Right lobe of liver (tissue), 6 donors: ENCODE results near the gene DRGX. TPM values are rescaled to one million over a fixed set of nuclear protein-coding genes. Genes with fewer than 3 reads are reported as not detected.

Experiments
- ATAC-seq, 4 donors: fragments of 200-7000 bp; cut with Tn5 transposase; one replicate each; pipeline ENCODE4 v1.9.1; 2020; ENCODE audit warnings: mild to moderate bottlenecking in 4 of 4, moderate library complexity in 4 of 4
- DNase-seq, 3 donors: peaks; one replicate each; pipeline ENCODE4 v3.0.0-alpha.2; 2020
- H3K27ac ChIP-seq, 3 donors: fragments of 200-600 bp; one replicate each; pipeline ENCODE4 v1.8.0; 2022
- H3K27me3 ChIP-seq, 2 donors: fragments of 200-600 bp; one replicate each; pipeline ENCODE4 v1.8.0; 2022
- H3K36me3 ChIP-seq, 4 donors: fragments of 200-600 bp; sonication (generic) in 1 of 4; one replicate each; pipeline versions ENCODE4 v1.5.1 to v1.8.0; 2017 to 2022; ENCODE audit warnings: control low read depth in 1 of 4
- H3K4me1 ChIP-seq, 4 donors: fragments of 200-600 bp; sonication (generic) in 1 of 4; one replicate each; pipeline versions ENCODE4 v1.5.1 to v1.8.0; 2017 to 2022; ENCODE audit warnings: control low read depth in 1 of 4
- H3K4me3 ChIP-seq, 3 donors: fragments of 200-600 bp; one replicate each; pipeline ENCODE4 v1.8.0; 2022
- H3K9me3 ChIP-seq, 4 donors: fragments of 200-600 bp; sonication (generic) in 1 of 4; one replicate each; pipeline versions ENCODE4 v1.5.1 to v1.8.0; 2017 to 2022; ENCODE audit warnings: control low read depth in 1 of 4
- POLR2A ChIP-seq: fragments of 450-650 bp; IDR thresholded peaks from one replicate; pipeline ENCODE4 v1.6.1; 2017; ENCODE audit warnings: antibody characterized with exemption, mild to moderate bottlenecking
- WGBS: methylation state at CpG from one replicate; pipeline ENCODE4 v1.1.6; 2018; ENCODE audit warnings: low coverage, low lambda C conversion rate; ENCODE audit not compliant: insufficient coverage; ENCODE audit errors: missing lambda C conversion rate; 5-methylcytosine and 5-hydroxymethylcytosine counted together
- intact Hi-C, 2 donors: fragments of 100-400 bp; cut with DNase I; formaldehyde crosslinking; loops; one replicate each; pipeline versions ENCODE4 v1.11.2 to v1.14.1; 2022
- long read RNA-seq: library from polyadenylated mRNA; unstranded; transcript quantifications from one replicate; pipeline ENCODE4 v2.0.0, GENCODE V29; 2019
- total RNA-seq, 6 experiments: library from RNA; depleted of rRNA in 2 of 6; stranded (reverse); fragments of >200 nt in 2 of 6; fragmentation: NEBNext Ultra II Directional in 3 of 6; extraction: Animal tissue kit (Norgen Biotek cat#: 25700) in 3 of 6; gene quantifications; one replicate each; pipeline versions ENCODE4 v1.1.0 to v1.2.4, GENCODE V29; 2016 to 2023
- TF ChIP-seq, protein P1 (sequence below), 4 donors: fragments of 200-600 bp in 3 of 4; fragments of 450-650 bp in 1 of 4; IDR thresholded peaks; one replicate each; pipeline versions ENCODE4 v1.5.1 to v1.8.0; 2016 to 2022; ENCODE audit warnings: antibody characterized with exemption in 4 of 4, mild to moderate bottlenecking in 2 of 4
- donor health status: DM: no; HTN: yes; CAD: no.
- donor health status: DM: no; HTN: no; CAD: no.
- donor health status: DM: no; HTN: no; CAD: no.
- donor health status: DM: no; HTN: yes; CAD: no.
- donor health status: DM: no; HTN: yes; CAD: no.

The DRGX gene
- total RNA-seq: not detected
- long read RNA-seq: 0 reads

DNA sequence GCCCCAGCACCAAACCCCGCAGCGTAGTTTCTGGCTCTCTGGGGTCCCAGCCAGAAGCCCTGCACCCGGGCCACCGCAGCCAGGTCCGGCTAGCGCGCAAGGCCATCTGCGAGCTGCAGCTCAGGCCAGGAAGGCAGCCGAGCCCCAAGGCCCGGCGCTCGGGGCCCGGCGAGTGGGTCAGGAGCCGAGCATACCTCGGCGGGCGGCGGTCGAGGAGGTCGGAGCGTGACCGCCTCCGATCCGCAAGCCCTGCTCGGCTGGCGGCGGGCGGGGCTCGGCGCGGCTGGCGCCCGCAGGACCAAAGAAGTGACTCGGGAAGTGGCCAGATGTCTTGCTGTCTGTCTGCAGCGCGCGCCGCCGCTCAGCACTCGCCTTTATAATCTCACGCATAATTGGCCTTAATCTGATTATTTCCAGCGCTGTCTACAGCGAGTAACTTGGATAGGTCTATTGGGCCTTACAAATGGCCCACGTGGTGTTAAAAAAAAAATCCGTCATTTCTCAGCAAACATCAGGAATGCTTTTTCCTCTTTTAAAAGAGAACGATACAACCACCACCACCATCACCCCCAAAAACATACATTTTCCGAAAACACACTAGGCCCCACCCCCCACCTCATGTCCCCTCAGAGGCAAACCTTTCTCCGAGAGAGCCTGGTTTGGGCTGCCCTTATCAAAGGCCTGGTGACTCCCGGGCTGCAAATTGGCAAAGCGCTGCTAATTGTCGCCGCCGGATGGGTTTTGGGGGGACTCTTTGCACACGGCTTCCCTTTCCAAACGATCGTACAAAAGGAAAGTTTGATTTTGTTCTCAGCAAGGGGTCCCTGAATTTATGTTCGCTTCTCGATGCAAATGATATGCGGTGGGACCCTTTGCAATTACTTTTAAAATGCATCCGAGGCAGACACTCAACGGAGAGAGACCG, at the start of gene DRGX:
TSS of gene DRGX (minus strand) at position 349 of the 925 bp plus-strand sequence. CDS start 649 bp downstream, outside the sequence.
- ATAC-seq (no peak), DNase-seq (no peak)
- H3K27me3 ChIP-seq: peaks cover 28 to 43% of the 10 kb centered on the region in 2 donors
- peaks cover 0 to 13% (median 0%) of the 10 kb centered on the region in 4 donors for H3K4me1 ChIP-seq
- TF ChIP-seq POLR2A: no peak
- TF ChIP-seq, protein P1, sequence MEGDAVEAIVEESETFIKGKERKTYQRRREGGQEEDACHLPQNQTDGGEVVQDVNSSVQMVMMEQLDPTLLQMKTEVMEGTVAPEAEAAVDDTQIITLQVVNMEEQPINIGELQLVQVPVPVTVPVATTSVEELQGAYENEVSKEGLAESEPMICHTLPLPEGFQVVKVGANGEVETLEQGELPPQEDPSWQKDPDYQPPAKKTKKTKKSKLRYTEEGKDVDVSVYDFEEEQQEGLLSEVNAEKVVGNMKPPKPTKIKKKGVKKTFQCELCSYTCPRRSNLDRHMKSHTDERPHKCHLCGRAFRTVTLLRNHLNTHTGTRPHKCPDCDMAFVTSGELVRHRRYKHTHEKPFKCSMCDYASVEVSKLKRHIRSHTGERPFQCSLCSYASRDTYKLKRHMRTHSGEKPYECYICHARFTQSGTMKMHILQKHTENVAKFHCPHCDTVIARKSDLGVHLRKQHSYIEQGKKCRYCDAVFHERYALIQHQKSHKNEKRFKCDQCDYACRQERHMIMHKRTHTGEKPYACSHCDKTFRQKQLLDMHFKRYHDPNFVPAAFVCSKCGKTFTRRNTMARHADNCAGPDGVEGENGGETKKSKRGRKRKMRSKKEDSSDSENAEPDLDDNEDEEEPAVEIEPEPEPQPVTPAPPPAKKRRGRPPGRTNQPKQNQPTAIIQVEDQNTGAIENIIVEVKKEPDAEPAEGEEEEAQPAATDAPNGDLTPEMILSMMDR (IDR thresholded peaks at IDR 0.05): no peak
- intact Hi-C loops: no loop called here
- H3K9me3 ChIP-seq: no peaks in the 10 kb centered on the region
- no peaks in the 10 kb centered on the region for H3K36me3 ChIP-seq
- H3K4me3 ChIP-seq: no peak within 1 kb of the TSS
- H3K27ac ChIP-seq: no peak within 1 kb of the TSS
- 10% methylated on average over 25 of the region's 63 CpGs for WGBS

DNA sequence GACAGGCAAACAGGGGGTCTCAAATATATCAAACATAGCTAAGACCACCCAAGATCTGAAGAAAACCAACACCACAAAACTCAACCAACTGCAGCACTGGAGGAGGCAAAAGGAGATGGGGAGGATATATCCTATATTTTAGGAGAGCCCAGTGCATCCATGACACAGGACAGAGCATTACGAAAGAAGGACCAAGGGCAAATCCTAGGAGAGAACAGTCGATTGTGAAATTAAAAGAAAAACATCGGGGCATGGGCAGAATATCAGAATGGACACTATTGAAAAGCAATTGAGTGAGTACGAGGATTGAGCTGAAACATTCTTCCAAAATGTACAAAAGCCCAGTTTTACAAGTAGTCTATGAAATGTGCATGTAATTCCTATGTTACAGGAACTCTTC, 48.5 kb upstream of the DRGX start:
- H3K27me3 ChIP-seq: no peaks in the 10 kb centered on the region
- WGBS: 25% methylated on average over 4 of the region's 4 CpGs
- no peak overlapping the region for H3K4me3 ChIP-seq
- no peaks in the 10 kb centered on the region for H3K9me3 ChIP-seq
- no peaks in the 10 kb centered on the region for H3K36me3 ChIP-seq
- intact Hi-C loops: no loop called here
- DNase-seq: no peak
- H3K27ac ChIP-seq: no peak overlapping the region
- TF ChIP-seq POLR2A: no peak
- peak in 3 of 4 donors; percentile 52 to 69 (median 66) for ATAC-seq
- H3K4me1 ChIP-seq: no peaks in the 10 kb centered on the region

DNA sequence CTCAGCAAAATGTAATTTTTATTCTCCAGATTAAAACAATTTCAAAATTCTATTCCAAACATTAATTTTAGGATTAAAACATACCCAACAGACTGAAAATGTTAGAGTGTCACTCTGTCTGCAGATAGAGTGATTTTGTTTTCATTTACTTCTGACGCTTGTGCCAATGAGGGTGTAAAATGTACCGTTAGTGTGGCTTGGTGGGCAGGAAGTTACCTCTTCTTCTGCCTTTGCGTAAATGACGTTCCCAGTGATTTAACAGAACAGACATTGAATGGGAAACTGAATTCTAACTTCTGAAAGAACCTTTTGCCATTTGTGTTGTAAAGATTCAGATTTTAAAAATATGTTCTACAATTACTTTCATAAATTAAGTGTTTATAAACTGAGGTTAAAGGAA, 47.0 kb upstream of the DRGX start:
- Histone ChIP-seq H3K27ac (no peak overlapping the region), H3K4me3 (no peak overlapping the region), H3K36me3 (no peaks in the 10 kb centered on the region), H3K9me3 (no peaks in the 10 kb centered on the region), H3K4me1 (no peaks in the 10 kb centered on the region), H3K27me3 (no peaks in the 10 kb centered on the region)
- DNase-seq: no peak
- ATAC-seq: no peak
- intact Hi-C loops: no loop called here
- WGBS: 66% methylated on average over 4 of the region's 4 CpGs
- no peak for TF ChIP-seq POLR2A
- TF ChIP-seq, protein P1 (IDR thresholded peaks at IDR 0.05): no peak

DNA sequence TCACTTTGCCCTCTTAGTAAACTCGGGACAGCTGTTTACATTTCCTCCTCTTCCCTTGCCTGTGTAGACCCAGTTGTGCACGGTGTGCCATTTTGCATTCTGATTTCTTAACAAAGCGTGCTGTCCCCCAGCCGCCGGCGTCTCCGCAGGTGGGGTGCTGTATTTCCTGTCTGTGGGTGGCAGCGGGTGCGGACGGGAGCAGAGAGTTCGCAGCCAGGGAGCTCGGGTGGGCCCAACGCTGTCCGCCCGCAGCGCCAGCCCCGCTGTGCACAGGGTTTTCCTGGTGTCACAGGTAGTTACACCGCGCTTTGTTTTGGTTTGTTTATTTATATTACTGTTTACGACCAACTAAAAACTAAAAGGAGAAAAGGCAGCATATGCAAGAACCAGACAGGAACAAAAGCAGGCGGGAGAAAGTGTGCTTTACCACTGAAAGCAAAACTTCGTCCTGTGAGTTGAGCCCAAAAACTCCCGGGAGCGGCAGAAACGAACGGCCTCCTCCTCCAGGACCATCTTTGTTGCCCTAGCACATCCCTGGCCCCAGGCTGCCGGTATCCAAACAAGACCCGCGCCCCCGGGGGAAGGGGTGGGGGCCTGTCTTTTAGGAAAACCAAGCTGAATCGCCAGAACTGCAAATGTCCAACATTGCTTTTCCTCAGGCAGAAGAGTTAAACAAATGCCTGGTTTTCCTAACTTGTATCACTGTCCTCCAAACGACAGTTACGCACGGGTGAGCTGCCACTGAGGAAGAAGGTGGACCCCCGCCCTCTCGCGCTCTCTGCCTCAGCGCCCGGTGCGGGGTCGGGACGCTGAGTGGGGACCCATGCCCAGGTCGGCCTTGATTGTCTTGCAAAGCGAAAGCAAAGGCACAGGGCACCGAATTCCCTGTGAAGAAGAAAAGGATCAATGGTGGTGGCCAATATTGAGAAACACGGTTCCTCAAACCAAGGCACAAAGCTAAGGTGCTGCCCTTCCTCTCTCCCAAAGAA, 45.9 kb upstream of the DRGX start:
- no peak for DNase-seq
- intact Hi-C loops: no loop called here
- H3K27ac ChIP-seq: no peak overlapping the region
- no peaks in the 10 kb centered on the region for H3K4me1 ChIP-seq
- no peaks in the 10 kb centered on the region for H3K9me3 ChIP-seq
- H3K27me3 ChIP-seq: no peaks in the 10 kb centered on the region
- H3K36me3 ChIP-seq: no peaks in the 10 kb centered on the region
- 69% methylated on average over 41 of the region's 46 CpGs for WGBS
- no peak for TF ChIP-seq POLR2A
- TF ChIP-seq, protein P1 (IDR thresholded peaks at IDR 0.05): no peak
- ATAC-seq: no peak
- H3K4me3 ChIP-seq: no peak overlapping the region
